ENCODE measurements around the gene CDCA7.
"Not testable (repeated sequence)": the region's sequence is repeated elsewhere in the genome, so short reads cannot be mapped to it uniquely, and the experiment has no call there.

The CDCA7 gene

DNA sequence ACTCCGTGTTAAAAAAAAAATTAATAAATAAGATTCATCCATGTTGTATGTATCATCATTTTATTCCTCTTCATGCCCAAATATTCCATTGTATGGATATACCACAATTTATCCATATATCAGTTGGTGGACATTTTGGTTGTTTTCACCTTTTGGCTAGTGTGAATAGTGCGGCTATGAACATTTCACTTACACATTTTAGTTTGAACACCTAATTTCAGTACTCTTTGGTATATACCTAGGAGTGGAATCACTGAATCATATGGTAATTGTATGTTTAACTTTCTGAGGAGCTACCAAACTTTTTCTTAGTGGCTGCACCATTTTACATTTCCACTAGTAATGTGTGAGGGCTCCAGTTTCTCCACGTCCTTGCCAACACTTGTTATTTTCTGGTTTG, 20.0 kb downstream of the CDCA7 start:
- Histone ChIP-seq H3K27ac (ENCODE audit: low read length) (no peak overlapping the region), H3K79me2 (ENCODE audit: low read length) (no peaks in the 10 kb centered on the region), H3F3A (ENCODE audit: insufficient read depth, low read length) (no peaks in the 10 kb centered on the region), H3K9me3 (replicated peaks; ENCODE audit: insufficient read depth, low read length) (no peaks in the 10 kb centered on the region), H3K4me3 (ENCODE audit: low read length) (no peak overlapping the region), H3K27me3 (replicated peaks; ENCODE audit: insufficient read depth, low read length) (no peaks in the 10 kb centered on the region), H4K20me1 (ENCODE audit: insufficient read depth, low read length) (no peaks in the 10 kb centered on the region), H3K36me3 (replicated peaks; ENCODE audit: insufficient read depth, low read length) (no peaks in the 10 kb centered on the region), H3K9me2 (replicated peaks; ENCODE audit: insufficient read depth, low read length) (no peaks in the 10 kb centered on the region), H2AFZ (ENCODE audit: low read length) (no peak overlapping the region), H3K4me1 (ENCODE audit: low read length) (no peaks in the 10 kb centered on the region), H3K9ac (ENCODE audit: low read length) (no peak overlapping the region), H3K4me2 (ENCODE audit: low read depth, low read length) (no peak overlapping the region)
- DNase-seq = no peak
- TF ChIP-seq EZH2phosphoT487 (IDR thresholded peaks at IDR 0.05; ENCODE audit: low read length) = no peak
- no peak for TF ChIP-seq EZH2 (optimal IDR thresholded peaks at IDR 0.05; ENCODE audit: low read depth, low read length)
- TF ChIP-seq, protein P1, sequence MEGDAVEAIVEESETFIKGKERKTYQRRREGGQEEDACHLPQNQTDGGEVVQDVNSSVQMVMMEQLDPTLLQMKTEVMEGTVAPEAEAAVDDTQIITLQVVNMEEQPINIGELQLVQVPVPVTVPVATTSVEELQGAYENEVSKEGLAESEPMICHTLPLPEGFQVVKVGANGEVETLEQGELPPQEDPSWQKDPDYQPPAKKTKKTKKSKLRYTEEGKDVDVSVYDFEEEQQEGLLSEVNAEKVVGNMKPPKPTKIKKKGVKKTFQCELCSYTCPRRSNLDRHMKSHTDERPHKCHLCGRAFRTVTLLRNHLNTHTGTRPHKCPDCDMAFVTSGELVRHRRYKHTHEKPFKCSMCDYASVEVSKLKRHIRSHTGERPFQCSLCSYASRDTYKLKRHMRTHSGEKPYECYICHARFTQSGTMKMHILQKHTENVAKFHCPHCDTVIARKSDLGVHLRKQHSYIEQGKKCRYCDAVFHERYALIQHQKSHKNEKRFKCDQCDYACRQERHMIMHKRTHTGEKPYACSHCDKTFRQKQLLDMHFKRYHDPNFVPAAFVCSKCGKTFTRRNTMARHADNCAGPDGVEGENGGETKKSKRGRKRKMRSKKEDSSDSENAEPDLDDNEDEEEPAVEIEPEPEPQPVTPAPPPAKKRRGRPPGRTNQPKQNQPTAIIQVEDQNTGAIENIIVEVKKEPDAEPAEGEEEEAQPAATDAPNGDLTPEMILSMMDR (IDR thresholded peaks at IDR 0.05; ENCODE audit: low read length) = no peak

DNA sequence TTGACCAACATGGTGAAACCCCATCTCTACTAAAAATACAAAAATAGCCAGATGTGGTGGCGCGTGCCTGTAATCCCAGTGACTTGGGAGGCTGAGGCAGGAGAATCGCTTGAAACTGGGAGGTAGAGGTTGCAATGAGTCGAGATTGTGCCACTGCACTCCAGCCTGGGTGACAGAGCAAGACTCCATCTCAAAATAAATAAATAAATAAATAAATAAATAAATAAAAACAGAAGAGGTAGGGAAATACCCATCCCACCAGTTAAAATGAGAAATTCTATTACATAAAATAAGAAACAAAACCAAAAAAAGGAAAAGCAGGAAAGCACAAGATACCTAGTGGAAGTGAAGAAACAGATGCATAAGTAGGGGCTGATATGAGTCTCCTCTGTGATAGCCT, 30.9 kb downstream of the CDCA7 start:
- not testable (repeated sequence) for DNase-seq; H4K20me1 ChIP-seq (ENCODE audit: insufficient read depth, low read length); H3K9me3 ChIP-seq (replicated peaks; ENCODE audit: insufficient read depth, low read length); H2AFZ ChIP-seq (ENCODE audit: low read length); H3K9me2 ChIP-seq (replicated peaks; ENCODE audit: insufficient read depth, low read length); H3K27ac ChIP-seq (ENCODE audit: low read length); H3K4me1 ChIP-seq (ENCODE audit: low read length); H3K36me3 ChIP-seq (replicated peaks; ENCODE audit: insufficient read depth, low read length); H3K4me3 ChIP-seq (ENCODE audit: low read length); H3K27me3 ChIP-seq (replicated peaks; ENCODE audit: insufficient read depth, low read length); H3K4me2 ChIP-seq (ENCODE audit: low read depth, low read length); H3F3A ChIP-seq (ENCODE audit: insufficient read depth, low read length); H3K9ac ChIP-seq (ENCODE audit: low read length); H3K79me2 ChIP-seq (ENCODE audit: low read length)

DNA sequence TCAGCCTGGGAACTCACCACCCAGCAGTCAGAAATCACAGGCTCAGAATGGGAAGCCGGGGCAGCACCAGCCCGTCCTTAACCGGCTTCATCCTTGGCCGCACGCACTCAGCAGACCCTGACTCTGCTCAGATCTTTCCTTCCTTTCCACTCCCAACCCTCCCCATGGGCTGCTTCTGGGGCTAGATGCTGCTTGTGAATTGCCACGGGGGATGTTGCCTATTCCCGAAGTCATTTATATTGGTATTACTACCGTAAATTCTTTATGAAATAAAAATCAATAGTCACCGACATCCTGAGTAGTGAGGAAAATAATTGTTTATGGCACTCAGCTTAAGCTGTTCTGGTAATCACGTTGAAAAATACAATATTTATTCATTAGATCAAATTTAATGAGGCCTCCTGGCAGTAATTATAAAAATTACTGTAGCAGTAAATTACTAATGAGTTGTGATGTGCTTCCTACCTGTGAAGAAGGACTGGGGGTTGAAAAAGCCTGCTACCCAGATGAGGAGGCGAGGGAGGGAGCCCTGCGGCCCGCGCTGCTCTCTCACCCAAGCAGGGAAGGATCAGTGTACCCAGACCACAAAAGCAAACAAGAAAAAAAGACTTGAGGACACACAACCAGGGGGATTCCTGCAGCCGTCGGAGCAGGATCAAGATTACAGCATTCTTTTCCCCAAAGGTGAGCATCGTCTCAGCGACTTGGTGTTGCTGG, 31.5 kb downstream of the CDCA7 start:
- Histone ChIP-seq H3K9me3 (replicated peaks; ENCODE audit: insufficient read depth, low read length) (no peaks in the 10 kb centered on the region), H3K27me3 (replicated peaks; ENCODE audit: insufficient read depth, low read length) (no peaks in the 10 kb centered on the region), H3K4me3 (ENCODE audit: low read length) (no peak overlapping the region), H3K36me3 (replicated peaks; ENCODE audit: insufficient read depth, low read length) (no peaks in the 10 kb centered on the region), H3F3A (ENCODE audit: insufficient read depth, low read length) (no peaks in the 10 kb centered on the region), H3K79me2 (ENCODE audit: low read length) (no peaks in the 10 kb centered on the region), H3K4me2 (ENCODE audit: low read depth, low read length) (no peak overlapping the region), H4K20me1 (ENCODE audit: insufficient read depth, low read length) (no peaks in the 10 kb centered on the region), H3K9me2 (replicated peaks; ENCODE audit: insufficient read depth, low read length) (no peaks in the 10 kb centered on the region), H2AFZ (ENCODE audit: low read length) (no peak overlapping the region), H3K4me1 (ENCODE audit: low read length) (no peaks in the 10 kb centered on the region), H3K27ac (ENCODE audit: low read length) (no peak overlapping the region), H3K9ac (ENCODE audit: low read length) (no peak overlapping the region)
- TF ChIP-seq EZH2 (optimal IDR thresholded peaks at IDR 0.05; ENCODE audit: low read depth, low read length) (no peak), EZH2phosphoT487 (IDR thresholded peaks at IDR 0.05; ENCODE audit: low read length) (no peak)
- TF ChIP-seq, protein P1 (IDR thresholded peaks at IDR 0.05; ENCODE audit: low read length) = no peak
- no peak for DNase-seq

DNA sequence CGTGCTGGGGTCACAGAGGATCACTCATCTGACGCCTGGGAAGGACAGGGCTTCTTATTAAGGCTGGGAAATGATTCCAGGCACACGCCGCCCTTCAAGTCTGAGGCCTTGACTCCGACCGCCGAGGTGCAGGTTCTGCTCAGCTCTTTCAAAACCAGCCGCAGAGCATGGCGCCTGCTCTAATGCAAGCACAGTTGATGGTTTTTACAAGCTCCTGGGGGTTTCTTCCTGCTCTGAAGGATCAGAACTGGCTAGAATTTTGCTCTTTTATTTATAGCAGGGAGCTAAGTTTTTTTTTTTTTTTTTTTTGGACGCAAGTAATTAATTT, 32.0 kb downstream of the CDCA7 start:
- Histone ChIP-seq H2AFZ (ENCODE audit: low read length) (no peak overlapping the region), H3K79me2 (ENCODE audit: low read length) (no peaks in the 10 kb centered on the region), H3K27me3 (replicated peaks; ENCODE audit: insufficient read depth, low read length) (no peaks in the 10 kb centered on the region), H3K36me3 (replicated peaks; ENCODE audit: insufficient read depth, low read length) (no peaks in the 10 kb centered on the region), H3K4me1 (ENCODE audit: low read length) (no peaks in the 10 kb centered on the region), H3K27ac (ENCODE audit: low read length) (no peak overlapping the region), H3F3A (ENCODE audit: insufficient read depth, low read length) (no peaks in the 10 kb centered on the region), H3K9ac (ENCODE audit: low read length) (no peak overlapping the region), H3K9me2 (replicated peaks; ENCODE audit: insufficient read depth, low read length) (no peaks in the 10 kb centered on the region), H3K9me3 (replicated peaks; ENCODE audit: insufficient read depth, low read length) (no peaks in the 10 kb centered on the region), H4K20me1 (ENCODE audit: insufficient read depth, low read length) (no peaks in the 10 kb centered on the region), H3K4me3 (ENCODE audit: low read length) (no peak overlapping the region), H3K4me2 (ENCODE audit: low read depth, low read length) (no peak overlapping the region)
- DNase-seq = no peak
- TF ChIP-seq EZH2phosphoT487 (IDR thresholded peaks at IDR 0.05; ENCODE audit: low read length) (no peak), EZH2 (optimal IDR thresholded peaks at IDR 0.05; ENCODE audit: low read depth, low read length) (no peak)
- TF ChIP-seq, protein P1 (IDR thresholded peaks at IDR 0.05; ENCODE audit: low read length) = no peak

Data from MM.1S (cell line).